PC-9 (cell line): ENCODE results near the gene ERI2. TPM values are rescaled to one million over a fixed set of nuclear protein-coding genes. Genes with fewer than 3 reads are reported as not detected.

Source experiments
- BruUV-seq: library from RNA; stranded (reverse); fragments of 400-500 nt; replicated peaks from 2 replicates; lab custom pipeline; 2021; lab: Mats Ljungman, UMichigan
- CTCF ChIA-PET: fragments of 300-600 bp; sonication (Branson Sonifier 250); formaldehyde crosslinking; loops from one replicate; lab custom pipeline; 2022; ENCODE audit warnings: antibody characterized with exemption; lab: Charles Lee
- POLR2A ChIA-PET: fragments of 300-600 bp; sonication (Branson Sonifier 250); formaldehyde crosslinking; loops from one replicate; lab custom pipeline; 2022; ENCODE audit warnings: antibody characterized with exemption; ENCODE audit not compliant: unreplicated experiment; lab: Charles Lee
- DNase-seq, 2 experiments: peaks; one replicate each; pipeline versions ENCODE4 v3.0.0 to v3.0.0-alpha.2; 2015 to 2022; ENCODE audit warnings: mixed read lengths in 1 of 2
- H2AFZ ChIP-seq: fragments of 200-600 bp; sonication (generic); 2 replicates; pipeline ENCODE4 v1.8.1; 2017; ENCODE audit warnings: antibody characterized with exemption
- H3F3A ChIP-seq: fragments of 200-600 bp; sonication (generic); 2 replicates; pipeline ENCODE4 v1.8.1; 2017; ENCODE audit warnings: antibody characterized with exemption, mild to moderate bottlenecking, low read depth; ENCODE audit not compliant: insufficient read depth
- H3K27ac ChIP-seq: fragments of 200-600 bp; sonication (generic); 2 replicates; pipeline ENCODE4 v1.6.1; 2016; ENCODE audit warnings: mixed run types
- H3K27me3 ChIP-seq: fragments of 200-600 bp; sonication (generic); 2 replicates; pipeline ENCODE4 v1.6.1; 2016; ENCODE audit warnings: low read depth, mixed run types; ENCODE audit not compliant: insufficient read depth
- H3K36me3 ChIP-seq: fragments of 200-600 bp; sonication (generic); 2 replicates; pipeline ENCODE4 v1.6.1; 2016; ENCODE audit warnings: low read depth, mixed run types
- H3K4me1 ChIP-seq: fragments of 200-600 bp; sonication (generic); replicated peaks from 2 replicates; pipeline ENCODE4 v1.6.1; 2016; ENCODE audit warnings: mixed run types; ENCODE audit not compliant: insufficient read depth
- H3K4me2 ChIP-seq: fragments of 200-600 bp; sonication (generic); 2 replicates; pipeline ENCODE4 v1.6.1; 2017; ENCODE audit warnings: mixed run types
- H3K4me3 ChIP-seq: fragments of 200-600 bp; sonication (generic); 2 replicates; pipeline ENCODE4 v1.6.1; 2016; ENCODE audit warnings: mixed run types
- H3K79me2 ChIP-seq: fragments of 200-600 bp; sonication (generic); 2 replicates; pipeline ENCODE4 v1.6.1; 2017; ENCODE audit warnings: low read depth, mixed run types
- H3K9me2 ChIP-seq: fragments of 200-600 bp; sonication (generic); 2 replicates; pipeline ENCODE4 v1.8.1; 2017; ENCODE audit warnings: mild to moderate bottlenecking; ENCODE audit not compliant: insufficient read depth
- H3K9me3 ChIP-seq: fragments of 200-600 bp; sonication (generic); 2 replicates; pipeline ENCODE4 v1.8.1; 2016; ENCODE audit warnings: low read depth; ENCODE audit not compliant: insufficient read depth
- H4K20me1 ChIP-seq: fragments of 200-600 bp; sonication (generic); 2 replicates; pipeline ENCODE4 v1.8.1; 2017; ENCODE audit not compliant: insufficient read depth
- EZH2 ChIP-seq: fragments of 200-600 bp; sonication (generic); IDR thresholded peaks from 2 replicates; pipeline ENCODE4 v1.8.0; 2017; ENCODE audit warnings: antibody characterized with exemption, low read depth
- intact Hi-C: fragments of 100-400 bp; cut with micrococcal nuclease; formaldehyde crosslinking; loops from one replicate; pipeline ENCODE4 v1.10.0; 2022; ENCODE audit not compliant: unreplicated experiment
- total RNA-seq: library from RNA; stranded (reverse); gene quantifications from 2 replicates; pipeline ENCODE4 v1.2.3, GENCODE V29; 2021
- TF ChIP-seq, protein P1 (sequence below): fragments of 200-600 bp; sonication (generic); conservative IDR thresholded peaks from 2 replicates; pipeline ENCODE4 v1.6.1; 2017; ENCODE audit warnings: mixed run types, antibody characterized with exemption, mild to moderate bottlenecking, moderate library complexity

Gene ERI2
- total RNA-seq, 1 experiment from 2014 or later: 29.5 TPM

DNA sequence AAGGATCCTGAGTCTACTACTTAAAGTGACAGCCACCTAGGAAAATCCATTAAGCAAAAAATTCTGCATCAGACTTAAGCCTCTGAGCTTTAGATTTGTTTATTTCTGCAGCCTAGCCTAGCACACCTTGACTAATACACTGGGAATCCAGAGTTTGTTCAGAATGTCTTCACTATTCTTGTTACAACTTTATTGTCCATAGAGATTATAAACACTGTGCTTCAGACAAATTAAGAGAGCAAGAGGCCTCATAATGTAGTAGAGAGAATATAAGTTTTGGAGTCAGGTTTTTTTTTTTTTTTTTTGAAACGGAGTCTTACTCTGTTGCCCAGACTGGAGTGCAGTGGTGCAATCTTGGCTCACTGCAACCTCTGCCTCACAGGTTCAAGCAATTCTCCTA is 55.7 kb downstream of the ERI2 start:
- BruUV-seq: no TSS peak
- intact Hi-C loops: no loop called here
- TF ChIP-seq, protein P1, sequence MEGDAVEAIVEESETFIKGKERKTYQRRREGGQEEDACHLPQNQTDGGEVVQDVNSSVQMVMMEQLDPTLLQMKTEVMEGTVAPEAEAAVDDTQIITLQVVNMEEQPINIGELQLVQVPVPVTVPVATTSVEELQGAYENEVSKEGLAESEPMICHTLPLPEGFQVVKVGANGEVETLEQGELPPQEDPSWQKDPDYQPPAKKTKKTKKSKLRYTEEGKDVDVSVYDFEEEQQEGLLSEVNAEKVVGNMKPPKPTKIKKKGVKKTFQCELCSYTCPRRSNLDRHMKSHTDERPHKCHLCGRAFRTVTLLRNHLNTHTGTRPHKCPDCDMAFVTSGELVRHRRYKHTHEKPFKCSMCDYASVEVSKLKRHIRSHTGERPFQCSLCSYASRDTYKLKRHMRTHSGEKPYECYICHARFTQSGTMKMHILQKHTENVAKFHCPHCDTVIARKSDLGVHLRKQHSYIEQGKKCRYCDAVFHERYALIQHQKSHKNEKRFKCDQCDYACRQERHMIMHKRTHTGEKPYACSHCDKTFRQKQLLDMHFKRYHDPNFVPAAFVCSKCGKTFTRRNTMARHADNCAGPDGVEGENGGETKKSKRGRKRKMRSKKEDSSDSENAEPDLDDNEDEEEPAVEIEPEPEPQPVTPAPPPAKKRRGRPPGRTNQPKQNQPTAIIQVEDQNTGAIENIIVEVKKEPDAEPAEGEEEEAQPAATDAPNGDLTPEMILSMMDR: no peak
- TF ChIP-seq EZH2: no peak
- ChIA-PET POLR2A (interaction anchor here (0.6 kb wide), 1 partner anchor 31 kb away, joined by 4 read pairs; no protein-coding TSS in a partner anchor), CTCF (no interaction called here)
- no peaks in the 10 kb centered on the region for H3K36me3 ChIP-seq
- no peak overlapping the region for H3K4me3 ChIP-seq
- H3K4me2 ChIP-seq: no peak overlapping the region
- H3K9me3 ChIP-seq: peaks cover 8% of the 10 kb centered on the region; the same call in 1 of the 2 replicates
- DNase-seq: no peak
- H3K27me3 ChIP-seq: peaks cover 44% of the 10 kb centered on the region
- H4K20me1 ChIP-seq: no peaks in the 10 kb centered on the region
- H2AFZ ChIP-seq: no peak overlapping the region
- no peaks in the 10 kb centered on the region for H3K9me2 ChIP-seq
- no peaks in the 10 kb centered on the region for H3F3A ChIP-seq
- H3K79me2 ChIP-seq: no peaks in the 10 kb centered on the region
- H3K4me1 ChIP-seq: no peaks in the 10 kb centered on the region
- H3K27ac ChIP-seq: no peak overlapping the region

DNA sequence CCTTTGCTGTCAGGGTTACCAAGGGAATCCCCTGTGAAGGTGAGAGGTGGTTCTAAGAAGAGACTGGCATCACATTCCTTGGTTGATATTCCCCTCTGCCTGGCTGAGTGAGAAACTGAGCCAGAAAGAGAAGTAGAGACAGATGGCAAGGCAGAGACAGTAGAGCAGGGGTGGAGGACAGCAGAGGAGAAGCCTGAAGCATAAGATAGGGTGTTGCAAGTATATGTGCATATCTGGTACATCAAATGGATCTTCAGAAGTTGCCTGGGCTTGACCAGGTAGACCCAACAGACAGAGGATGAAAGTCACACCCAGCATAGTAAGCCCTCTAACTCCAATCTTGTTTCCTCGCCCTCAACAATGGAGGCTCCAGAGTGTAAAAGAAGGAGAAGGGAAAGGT is 56.8 kb downstream of the ERI2 start:
- H3K9me2 ChIP-seq: no peaks in the 10 kb centered on the region
- no peak overlapping the region for H3K27ac ChIP-seq
- TF ChIP-seq, protein P1: no peak
- no peak for TF ChIP-seq EZH2
- no TSS peak for BruUV-seq
- H3F3A ChIP-seq: no peaks in the 10 kb centered on the region
- H3K27me3 ChIP-seq: peaks cover 36% of the 10 kb centered on the region
- H3K9me3 ChIP-seq: peaks cover 8% of the 10 kb centered on the region; the same call in 1 of the 2 replicates
- ChIA-PET POLR2A (no interaction called here), CTCF (no interaction called here)
- H3K4me1 ChIP-seq: no peaks in the 10 kb centered on the region
- no peaks in the 10 kb centered on the region for H3K36me3 ChIP-seq
- no peak overlapping the region for H3K4me3 ChIP-seq
- H4K20me1 ChIP-seq: no peaks in the 10 kb centered on the region
- no peak for DNase-seq
- H3K79me2 ChIP-seq: no peaks in the 10 kb centered on the region
- H3K4me2 ChIP-seq: no peak overlapping the region
- intact Hi-C loops: no loop called here
- no peak overlapping the region for H2AFZ ChIP-seq

DNA sequence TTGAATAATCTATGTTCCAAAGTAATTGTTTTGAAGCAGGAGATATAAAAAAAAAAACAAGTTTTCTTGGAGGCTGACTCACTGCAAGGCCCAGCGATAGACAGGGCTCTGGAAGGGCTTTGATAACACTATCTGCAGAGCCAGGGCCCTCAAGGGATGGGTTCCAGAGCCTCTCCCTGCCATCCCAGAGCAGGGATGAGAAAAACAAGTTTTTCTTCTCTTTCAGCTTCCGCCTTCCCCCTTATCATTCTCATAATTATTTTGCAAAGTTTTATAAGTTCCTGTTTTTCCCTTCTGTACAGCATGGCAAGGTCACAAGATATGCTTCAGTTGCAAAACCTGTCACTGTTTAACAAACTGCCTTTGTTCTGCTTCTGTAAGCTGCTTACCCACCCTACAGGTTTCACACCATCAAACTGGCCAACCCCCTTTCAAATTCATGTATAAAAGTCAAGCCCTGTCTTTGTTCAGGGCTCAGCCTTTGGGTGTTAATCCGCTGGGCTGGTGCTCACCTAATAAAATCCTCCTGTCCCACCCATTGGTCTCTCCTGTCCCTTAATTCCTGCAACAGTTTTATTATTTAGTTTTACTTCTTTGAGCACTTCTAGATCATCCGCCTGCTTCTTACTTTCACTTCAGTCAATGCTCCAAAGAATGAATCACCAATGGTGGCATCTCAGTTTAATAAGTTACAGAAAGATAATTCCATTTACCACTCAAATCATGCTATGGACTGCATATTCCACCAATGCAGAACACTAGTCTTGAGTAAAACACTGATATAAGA is 59.0 kb downstream of the ERI2 start:
- TF ChIP-seq EZH2: no peak
- H3K4me3 ChIP-seq: no peak overlapping the region
- H3K27ac ChIP-seq: no peak overlapping the region
- peaks cover 14% of the 10 kb centered on the region for H3K27me3 ChIP-seq
- H3K79me2 ChIP-seq: no peaks in the 10 kb centered on the region
- peaks cover 8% of the 10 kb centered on the region; the same call in 1 of the 2 replicates for H3K9me3 ChIP-seq
- 0 out of 2 replicates have a peak, but pooled peaks cover 7% of the 10 kb centered on the region for H3F3A ChIP-seq
- ChIA-PET CTCF (no interaction called here), POLR2A (no interaction called here)
- no peak for DNase-seq
- H4K20me1 ChIP-seq: no peaks in the 10 kb centered on the region
- peaks cover 9% of the 10 kb centered on the region; the same call in 1 of the 2 replicates for H3K4me1 ChIP-seq
- BruUV-seq: no TSS peak
- H3K36me3 ChIP-seq: no peaks in the 10 kb centered on the region
- no peak overlapping the region for H2AFZ ChIP-seq
- H3K9me2 ChIP-seq: no peaks in the 10 kb centered on the region
- intact Hi-C loops: no loop called here
- H3K4me2 ChIP-seq: no peak overlapping the region
